SK-N-SH (cell line): ENCODE results near the gene CCNK. TPM values are rescaled to one million over a fixed set of nuclear protein-coding genes. Genes with fewer than 3 reads are reported as not detected.

Experiments used
- CTCF ChIA-PET: fragments of 300-600, 350-600 bp; formaldehyde crosslinking; extraction: SDS; loops from one replicate; lab custom pipeline; 2021; lab: Yijun Ruan, JAX
- POLR2A ChIA-PET: fragments of 350-600 bp; sonication (Branson Sonifier 250); formaldehyde crosslinking; extraction: SDS; loops from one replicate; lab custom pipeline; 2020; ENCODE audit warnings: antibody characterized with exemption, inconsistent platforms; lab: Yijun Ruan, JAX
- DNase-seq: peaks from one replicate; pipeline ENCODE4 v3.0.0; 2012
- H2AFZ ChIP-seq: fragments of 200-600 bp; sonication (generic); 2 replicates; pipeline ENCODE4 v1.8.1; 2016; ENCODE audit warnings: antibody characterized with exemption, mild to moderate bottlenecking, low read depth
- H3F3A ChIP-seq: fragments of 200-600 bp; sonication (generic); replicated peaks from 2 replicates; pipeline ENCODE3; 2016; ENCODE audit warnings: antibody characterized with exemption, mild to moderate bottlenecking; ENCODE audit not compliant: insufficient read depth
- H3K27ac ChIP-seq, 2 experiments: fragments of 200-500 bp in 1 of 2; fragments of 200-600 bp in 1 of 2; sonication (Bioruptor generic) in 1 of 2; sonication (generic), shearing (Covaris generic) in 1 of 2; 2 replicates each; pipeline versions ENCODE4 v1.5.1 to v1.6.1; 2014 to 2016; ENCODE audit warnings: low read depth in 2 of 2, inconsistent platforms in 1 of 2, low read length in 1 of 2, mild to moderate bottlenecking in 1 of 2, mixed read lengths in 1 of 2
- H3K27me3 ChIP-seq: fragments of 200-600 bp; sonication (generic), shearing (Covaris generic); 2 replicates; pipeline ENCODE4 v1.6.1; 2016; ENCODE audit warnings: mixed run types; ENCODE audit not compliant: insufficient read depth
- H3K36me3 ChIP-seq, 2 experiments: fragments of 200-500 bp in 1 of 2; fragments of 200-600 bp in 1 of 2; sonication (Bioruptor generic) in 1 of 2; sonication (generic) in 1 of 2; replicated peaks in 1 of 2; 2 replicates each; pipeline versions ENCODE3 to v1.5.1; 2014 to 2016; ENCODE audit warnings: low read length in 1 of 2, mild to moderate bottlenecking in 1 of 2; ENCODE audit not compliant: insufficient read depth in 2 of 2, control insufficient read depth in 1 of 2
- H3K4me1 ChIP-seq, 2 experiments: fragments of 200-500 bp in 1 of 2; fragments of 200-600 bp in 1 of 2; sonication (Bioruptor generic) in 1 of 2; sonication (generic), shearing (Covaris generic) in 1 of 2; 2 replicates each; pipeline versions ENCODE4 v1.5.1 to v1.6.1; 2014 to 2016; ENCODE audit warnings: low read depth in 1 of 2, low read length in 1 of 2, mixed run types in 1 of 2; ENCODE audit not compliant: insufficient read depth in 2 of 2, control insufficient read depth in 1 of 2
- H3K4me2 ChIP-seq: fragments of 200-600 bp; sonication (generic), shearing (Covaris generic); 2 replicates; pipeline ENCODE4 v1.6.1; 2017; ENCODE audit warnings: mixed run types
- H3K4me3 ChIP-seq, 2 experiments: fragments of 200-500 bp in 1 of 2; fragments of 200-600 bp in 1 of 2; sonication (Bioruptor generic) in 1 of 2; sonication (generic), shearing (Covaris generic) in 1 of 2; 2 replicates each; pipeline versions ENCODE4 v1.5.1 to v1.8.1; 2014 to 2016; ENCODE audit warnings: low read depth in 2 of 2, inconsistent platforms in 1 of 2, low read length in 1 of 2, mild to moderate bottlenecking in 1 of 2, mixed read lengths in 1 of 2, moderate library complexity in 1 of 2
- H3K79me2 ChIP-seq: fragments of 200-600 bp; sonication (generic); 2 replicates; pipeline ENCODE4 v1.8.1; 2017; ENCODE audit warnings: mild to moderate bottlenecking; ENCODE audit not compliant: insufficient read depth
- H3K9ac ChIP-seq: fragments of 200-600 bp; sonication (generic); 2 replicates; pipeline ENCODE4 v1.6.1; 2017; ENCODE audit warnings: mixed run types
- H3K9me2 ChIP-seq: fragments of 200-600 bp; sonication (generic); 2 replicates; pipeline ENCODE4 v1.6.1; 2017; ENCODE audit warnings: mixed run types
- H3K9me3 ChIP-seq: fragments of 200-600 bp; sonication (generic); 2 replicates; pipeline ENCODE4 v1.6.1; 2017; ENCODE audit warnings: mixed run types, mild to moderate bottlenecking, moderate library complexity
- H4K20me1 ChIP-seq: fragments of 200-600 bp; sonication (generic); 2 replicates; pipeline ENCODE4 v1.6.1; 2017; ENCODE audit warnings: mild to moderate bottlenecking, mixed run types; ENCODE audit not compliant: insufficient read depth
- CTCF ChIP-seq: fragments of 200-600 bp; sonication (generic); IDR thresholded peaks from 2 replicates; pipeline ENCODE4 v1.6.1; 2017; ENCODE audit warnings: antibody characterized with exemption, mild to moderate bottlenecking, moderate library complexity
- ELF1 ChIP-seq: IDR thresholded peaks from 2 replicates; pipeline ENCODE4 v1.4.0; 2012
- FOXM1 ChIP-seq: IDR thresholded peaks from 2 replicates; pipeline ENCODE4 v1.4.0; 2012; ENCODE audit warnings: low read depth, mild to moderate bottlenecking
- GABPA ChIP-seq: IDR thresholded peaks from 2 replicates; pipeline ENCODE4 v1.4.0; 2012; ENCODE audit warnings: low read depth, mild to moderate bottlenecking
- MXI1 ChIP-seq: IDR thresholded peaks from 2 replicates; pipeline ENCODE4 v1.6.1; 2012; ENCODE audit warnings: mild to moderate bottlenecking, low read depth, low read length, improper control_type of control experiment
- NFIC ChIP-seq: IDR thresholded peaks from 2 replicates; pipeline ENCODE4 v1.4.0; 2012; ENCODE audit warnings: borderline replicate concordance
- NRF1 ChIP-seq: IDR thresholded peaks from 2 replicates; pipeline ENCODE4 v1.6.1; 2012; ENCODE audit warnings: low read depth, mild to moderate bottlenecking, low read length
- POLR2AphosphoS5 ChIP-seq: IDR thresholded peaks from 2 replicates; pipeline ENCODE4 v1.6.1; 2012; ENCODE audit warnings: low read depth, low read length
- RAD21 ChIP-seq: IDR thresholded peaks from 2 replicates; pipeline ENCODE4 v1.6.1; 2012; ENCODE audit warnings: mild to moderate bottlenecking, low read length
- RXRA ChIP-seq: IDR thresholded peaks from 2 replicates; pipeline ENCODE4 v1.4.0; 2012; ENCODE audit warnings: low read depth, mild to moderate bottlenecking, borderline replicate concordance
- SIN3A ChIP-seq: IDR thresholded peaks from 2 replicates; pipeline ENCODE4 v1.6.1; 2012; ENCODE audit warnings: low read depth, mild to moderate bottlenecking, low read length, moderate library complexity, borderline replicate concordance
- SMC3 ChIP-seq: IDR thresholded peaks from 2 replicates; pipeline ENCODE4 v1.6.1; 2012; ENCODE audit warnings: low read depth, low read length, improper control_type of control experiment
- TAF1 ChIP-seq: IDR thresholded peaks from 2 replicates; pipeline ENCODE4 v1.6.1; 2012; ENCODE audit warnings: low read depth, mild to moderate bottlenecking, low read length, moderate library complexity, borderline replicate concordance
- WGBS: methylation state at CpG from one replicate; pipeline ENCODE4 v1.1.6; 2017; ENCODE audit warnings: low lambda C conversion rate; 5-methylcytosine and 5-hydroxymethylcytosine counted together
- polyA plus RNA-seq, 3 experiments: library from polyadenylated mRNA; depleted of rRNA; stranded (reverse); fragments of >200 nt; gene quantifications; 2 replicates each; pipeline ENCODE4 v1.2.3, GENCODE V29; 2012
- TF ChIP-seq, protein P1 (sequence below): IDR thresholded peaks from 2 replicates; pipeline ENCODE4 v1.6.1; 2012; ENCODE audit warnings: mild to moderate bottlenecking, low read depth, low read length, moderate library complexity
- TF ChIP-seq, protein P2 (sequence below): fragments of 150-350 bp; IDR thresholded peaks from 2 replicates; pipeline ENCODE4 v1.6.1; 2016; ENCODE audit warnings: mild to moderate bottlenecking, low read depth, low read length

CCNK gene
- polyA plus RNA-seq, 1 of the 3 experiments (the other 2 are of a cell fraction) = 14.6 TPM

DNA sequence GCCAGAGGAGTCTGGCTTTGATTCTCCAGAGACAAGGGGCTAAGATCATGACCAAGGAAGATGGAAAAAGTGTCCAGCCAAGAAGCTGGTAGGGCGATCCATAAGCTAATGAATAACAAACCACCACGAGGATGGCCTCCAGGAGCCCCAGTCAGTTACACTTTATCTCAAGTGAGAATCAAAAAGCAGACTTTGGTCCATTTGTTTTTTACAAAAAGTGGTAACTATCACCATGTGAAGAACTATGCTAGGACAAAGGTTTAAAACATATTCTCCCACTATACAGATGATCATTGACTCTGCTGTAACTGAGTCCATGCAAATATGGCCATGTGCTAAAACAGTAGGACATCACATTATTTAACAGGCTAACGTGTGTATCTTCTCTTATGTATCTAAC, 14.5 kb upstream of the CCNK start (continued):
- TF ChIP-seq, protein P1, sequence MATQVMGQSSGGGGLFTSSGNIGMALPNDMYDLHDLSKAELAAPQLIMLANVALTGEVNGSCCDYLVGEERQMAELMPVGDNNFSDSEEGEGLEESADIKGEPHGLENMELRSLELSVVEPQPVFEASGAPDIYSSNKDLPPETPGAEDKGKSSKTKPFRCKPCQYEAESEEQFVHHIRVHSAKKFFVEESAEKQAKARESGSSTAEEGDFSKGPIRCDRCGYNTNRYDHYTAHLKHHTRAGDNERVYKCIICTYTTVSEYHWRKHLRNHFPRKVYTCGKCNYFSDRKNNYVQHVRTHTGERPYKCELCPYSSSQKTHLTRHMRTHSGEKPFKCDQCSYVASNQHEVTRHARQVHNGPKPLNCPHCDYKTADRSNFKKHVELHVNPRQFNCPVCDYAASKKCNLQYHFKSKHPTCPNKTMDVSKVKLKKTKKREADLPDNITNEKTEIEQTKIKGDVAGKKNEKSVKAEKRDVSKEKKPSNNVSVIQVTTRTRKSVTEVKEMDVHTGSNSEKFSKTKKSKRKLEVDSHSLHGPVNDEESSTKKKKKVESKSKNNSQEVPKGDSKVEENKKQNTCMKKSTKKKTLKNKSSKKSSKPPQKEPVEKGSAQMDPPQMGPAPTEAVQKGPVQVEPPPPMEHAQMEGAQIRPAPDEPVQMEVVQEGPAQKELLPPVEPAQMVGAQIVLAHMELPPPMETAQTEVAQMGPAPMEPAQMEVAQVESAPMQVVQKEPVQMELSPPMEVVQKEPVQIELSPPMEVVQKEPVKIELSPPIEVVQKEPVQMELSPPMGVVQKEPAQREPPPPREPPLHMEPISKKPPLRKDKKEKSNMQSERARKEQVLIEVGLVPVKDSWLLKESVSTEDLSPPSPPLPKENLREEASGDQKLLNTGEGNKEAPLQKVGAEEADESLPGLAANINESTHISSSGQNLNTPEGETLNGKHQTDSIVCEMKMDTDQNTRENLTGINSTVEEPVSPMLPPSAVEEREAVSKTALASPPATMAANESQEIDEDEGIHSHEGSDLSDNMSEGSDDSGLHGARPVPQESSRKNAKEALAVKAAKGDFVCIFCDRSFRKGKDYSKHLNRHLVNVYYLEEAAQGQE = no peak
- TF ChIP-seq RXRA (no peak), CTCF (no peak), POLR2AphosphoS5 (no peak)

- no peak for DNase-seq
- Histone ChIP-seq H3K4me1 (peaks cover 0 to 6% of the 10 kb centered on the region in 2 experiments; a peak in 1 of 4 replicates), H3K9ac (no peak overlapping the region), H4K20me1 (peaks cover 62% of the 10 kb centered on the region)
- TF ChIP-seq GABPA = no peak
- peak; percentile 16; the same call in 1 of the 2 replicates for TF ChIP-seq NFIC
- TF ChIP-seq, all 33 proteins: peak for 1
- no peaks in the 10 kb centered on the region for H3K9me2 ChIP-seq
- ChIA-PET POLR2A (no interaction called here), CTCF (interaction anchor here (2.1 kb wide), 1 partner anchor 52 kb away, joined by 5 read pairs; no protein-coding TSS in a partner anchor)
- H3K79me2 ChIP-seq = peaks cover 74% of the 10 kb centered on the region
- H3K27me3 ChIP-seq = no peaks in the 10 kb centered on the region
- peaks cover 3 to 32% of the 10 kb centered on the region in 2 experiments for H3K36me3 ChIP-seq
- no peak overlapping the region for H3K27ac ChIP-seq
- H3F3A ChIP-seq = no peaks in the 10 kb centered on the region
- H3K4me2 ChIP-seq = no peak overlapping the region
- H3K4me3 ChIP-seq = no peak overlapping the region
- H2AFZ ChIP-seq = no peak overlapping the region
- no peaks in the 10 kb centered on the region for H3K9me3 ChIP-seq
- WGBS = 83% methylated on average over 9 of the region's 9 CpGs
Observed at GRCh38 chr14:99467336-99468078, 13.7 kb upstream of the CCNK start.

- Histone ChIP-seq H3K27me3 (no peaks in the 10 kb centered on the region), H4K20me1 (peaks cover 64% of the 10 kb centered on the region), H3K4me1 (peaks cover 6% of the 10 kb centered on the region in 2 experiments; a peak in 3 of 4 replicates), H3K9ac (no peak overlapping the region), H3F3A (peaks cover 4% of the 10 kb centered on the region), H3K4me2 (no peak overlapping the region), H2AFZ (no peak overlapping the region), H3K36me3 (peaks cover 3 to 26% of the 10 kb centered on the region in 2 experiments), H3K9me3 (no peaks in the 10 kb centered on the region), H3K9me2 (no peaks in the 10 kb centered on the region), H3K79me2 (peaks cover 80% of the 10 kb centered on the region), H3K27ac (no peak overlapping the region), H3K4me3 (no peak overlapping the region)
- POLR2A ChIA-PET = no interaction called here
- CTCF ChIA-PET = interaction anchor here (2.1 kb wide), 1 partner anchor 52 kb away, joined by 5 read pairs; no protein-coding TSS in a partner anchor
- WGBS = 94% methylated on average over 4 of the region's 4 CpGs
- no peak for DNase-seq
- TF ChIP-seq SIN3A (no peak), RAD21 (no peak), POLR2AphosphoS5 (no peak), NRF1 (no peak), CTCF (no peak), FOXM1 (no peak), SMC3 (no peak), ELF1 (no peak), MXI1 (no peak), TAF1 (no peak)
- TF ChIP-seq, protein P2, sequence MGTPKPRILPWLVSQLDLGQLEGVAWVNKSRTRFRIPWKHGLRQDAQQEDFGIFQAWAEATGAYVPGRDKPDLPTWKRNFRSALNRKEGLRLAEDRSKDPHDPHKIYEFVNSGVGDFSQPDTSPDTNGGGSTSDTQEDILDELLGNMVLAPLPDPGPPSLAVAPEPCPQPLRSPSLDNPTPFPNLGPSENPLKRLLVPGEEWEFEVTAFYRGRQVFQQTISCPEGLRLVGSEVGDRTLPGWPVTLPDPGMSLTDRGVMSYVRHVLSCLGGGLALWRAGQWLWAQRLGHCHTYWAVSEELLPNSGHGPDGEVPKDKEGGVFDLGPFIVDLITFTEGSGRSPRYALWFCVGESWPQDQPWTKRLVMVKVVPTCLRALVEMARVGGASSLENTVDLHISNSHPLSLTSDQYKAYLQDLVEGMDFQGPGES = no peak
Observed at GRCh38 chr14:99468081-99468480, 13.1 kb upstream of the CCNK start.
